Sigmoid colon (tissue), 7 donors: ENCODE results near the gene ERO1A. TPM values are rescaled to one million over a fixed set of nuclear protein-coding genes. Genes with fewer than 3 reads are reported as not detected.

Source experiments
- DNase-seq: peaks from one replicate; pipeline ENCODE4 v3.0.0-alpha.2; 2019
- H3K27ac ChIP-seq, 4 donors: fragments of 200-600 bp; sonication (generic); one replicate each; pipeline ENCODE4 v1.5.1; 2016 to 2019; ENCODE audit warnings: mild to moderate bottlenecking in 1 of 4
- H3K27me3 ChIP-seq, 3 donors: fragments of 200-600 bp; sonication (generic); one replicate each; pipeline ENCODE4 v1.5.1; 2019; ENCODE audit warnings: mild to moderate bottlenecking in 1 of 3
- H3K36me3 ChIP-seq, 4 donors: fragments of 200-600 bp; sonication (generic); one replicate each; pipeline ENCODE4 v1.5.1; 2016 to 2019
- H3K4me1 ChIP-seq, 4 donors: fragments of 200-600 bp; sonication (generic); one replicate each; pipeline ENCODE4 v1.5.1; 2017 to 2019
- H3K4me3 ChIP-seq, 4 donors: fragments of 200-600 bp; sonication (generic); one replicate each; pipeline ENCODE4 v1.5.1; 2017 to 2019; ENCODE audit warnings: mild to moderate bottlenecking in 2 of 4, moderate library complexity in 1 of 4
- H3K9me3 ChIP-seq, 4 donors: fragments of 200-600 bp in 3 of 4; sonication (generic) in 3 of 4; one replicate each; pipeline versions ENCODE4 v1.5.1 to v1.6.1; 2013 to 2019
- EP300 ChIP-seq, 4 donors: sonication (generic); formaldehyde crosslinking; IDR thresholded peaks; one replicate each; pipeline ENCODE4 v1.6.1; 2017; ENCODE audit warnings: antibody characterized with exemption in 4 of 4
- POLR2A ChIP-seq, 2 donors: fragments of 450-650 bp; IDR thresholded peaks; one replicate each; pipeline ENCODE4 v1.6.1; 2016; ENCODE audit warnings: antibody characterized with exemption in 2 of 2, mild to moderate bottlenecking in 2 of 2, moderate library complexity in 2 of 2
- POLR2AphosphoS5 ChIP-seq, 4 donors: sonication (generic); formaldehyde crosslinking; IDR thresholded peaks; one replicate each; pipeline ENCODE4 v1.6.1; 2017; ENCODE audit warnings: antibody characterized with exemption in 4 of 4
- WGBS, 2 donors: extraction: QIAGEN DNeasy Blood & Tissue Kit; methylation state at CpG; one replicate each; pipeline ENCODE4 v1.1.7; 2013; 5-methylcytosine and 5-hydroxymethylcytosine counted together
- intact Hi-C: fragments of 100-400 bp; cut with DNase I; formaldehyde crosslinking; loops from one replicate; pipeline ENCODE4 v1.15.1; 2023
- polyA plus RNA-seq, 3 donors: library from polyadenylated mRNA; stranded (reverse); fragments of 200-250 nt; gene quantifications; one replicate each; pipeline ENCODE4 v1.2.3, GENCODE V29; 2013
- total RNA-seq, 4 donors: library from RNA; depleted of rRNA; stranded (reverse); fragments of >200 nt; gene quantifications; one replicate each; pipeline ENCODE4 v1.1.0, GENCODE V29; 2016
- TF ChIP-seq, protein P1 (sequence below), 4 experiments: fragments of 450-650 bp in 3 of 4; fragments of 200-600 bp in 1 of 4; IDR thresholded peaks; one replicate each; pipeline ENCODE4 v1.5.1; 2016 to 2019; ENCODE audit warnings: antibody characterized with exemption in 4 of 4, mild to moderate bottlenecking in 3 of 4, moderate library complexity in 2 of 4
- donor health status: healthy with polysubstance abuse.
- donor health status: Bipolar disorder and iron deficiency.
- donor health status: healthy.

ERO1A gene
- total and polyA plus RNA-seq, 7 donors, result 3.0 to 30.9 (median 27.2) TPM

DNA sequence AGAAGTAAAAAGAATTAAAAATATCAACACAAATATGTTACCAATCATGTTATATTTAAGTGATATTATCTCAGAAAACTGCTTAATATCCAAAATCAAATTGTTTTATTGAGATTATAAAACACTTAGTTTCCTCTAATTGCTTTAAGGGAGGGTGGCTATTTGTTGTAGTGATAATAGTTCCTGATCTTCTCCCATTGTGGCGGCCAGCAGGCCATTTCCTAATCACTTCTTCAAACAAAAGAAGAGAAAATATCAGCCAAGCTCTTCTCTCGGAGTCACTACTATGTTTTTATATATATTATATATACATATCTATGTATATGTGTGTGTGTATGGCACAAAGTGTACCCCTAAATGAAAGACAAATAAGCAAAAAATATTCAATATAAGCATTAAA lies 31.5 kb downstream of the ERO1A start:
- no peak overlapping the region for H3K4me3 ChIP-seq
- WGBS, 2 donors, result 73 to 93% methylated on average over 2 of the region's 2 CpGs
- no peak for DNase-seq
- peaks cover 0 to 31% (median 2%) of the 10 kb centered on the region in 4 donors for H3K36me3 ChIP-seq
- H3K27ac ChIP-seq, result no peak overlapping the region
- H3K27me3 ChIP-seq, result no peaks in the 10 kb centered on the region
- TF ChIP-seq, protein P1, sequence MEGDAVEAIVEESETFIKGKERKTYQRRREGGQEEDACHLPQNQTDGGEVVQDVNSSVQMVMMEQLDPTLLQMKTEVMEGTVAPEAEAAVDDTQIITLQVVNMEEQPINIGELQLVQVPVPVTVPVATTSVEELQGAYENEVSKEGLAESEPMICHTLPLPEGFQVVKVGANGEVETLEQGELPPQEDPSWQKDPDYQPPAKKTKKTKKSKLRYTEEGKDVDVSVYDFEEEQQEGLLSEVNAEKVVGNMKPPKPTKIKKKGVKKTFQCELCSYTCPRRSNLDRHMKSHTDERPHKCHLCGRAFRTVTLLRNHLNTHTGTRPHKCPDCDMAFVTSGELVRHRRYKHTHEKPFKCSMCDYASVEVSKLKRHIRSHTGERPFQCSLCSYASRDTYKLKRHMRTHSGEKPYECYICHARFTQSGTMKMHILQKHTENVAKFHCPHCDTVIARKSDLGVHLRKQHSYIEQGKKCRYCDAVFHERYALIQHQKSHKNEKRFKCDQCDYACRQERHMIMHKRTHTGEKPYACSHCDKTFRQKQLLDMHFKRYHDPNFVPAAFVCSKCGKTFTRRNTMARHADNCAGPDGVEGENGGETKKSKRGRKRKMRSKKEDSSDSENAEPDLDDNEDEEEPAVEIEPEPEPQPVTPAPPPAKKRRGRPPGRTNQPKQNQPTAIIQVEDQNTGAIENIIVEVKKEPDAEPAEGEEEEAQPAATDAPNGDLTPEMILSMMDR (IDR thresholded peaks at IDR 0.05), result no peak
- no peak for TF ChIP-seq EP300 (IDR thresholded peaks at IDR 0.05)
- TF ChIP-seq POLR2A (IDR thresholded peaks at IDR 0.05), result no peak
- intact Hi-C loops, result no loop called here
- no peaks in the 10 kb centered on the region for H3K4me1 ChIP-seq
- no peaks in the 10 kb centered on the region for H3K9me3 ChIP-seq

DNA sequence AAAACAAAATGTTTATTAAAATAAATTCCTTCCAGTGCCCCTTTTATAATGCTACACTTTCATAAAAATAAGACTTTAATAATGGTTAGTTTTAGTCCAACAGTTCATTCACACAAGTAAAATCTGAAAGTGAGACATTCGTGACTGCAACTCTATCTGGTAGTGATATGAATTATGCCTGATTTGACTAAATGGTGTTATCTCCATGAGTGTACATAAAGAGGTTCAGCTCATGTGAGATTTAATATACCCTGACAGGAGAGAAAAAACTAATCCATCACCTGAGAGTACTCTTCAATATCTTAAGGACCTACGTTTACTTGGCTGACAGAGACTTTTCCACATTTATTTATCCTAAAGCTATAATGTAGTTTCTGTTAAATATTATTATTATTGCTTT lies 34.0 kb downstream of the ERO1A start:
- no peaks in the 10 kb centered on the region for H3K9me3 ChIP-seq
- no peak overlapping the region for H3K27ac ChIP-seq
- TF ChIP-seq EP300 (IDR thresholded peaks at IDR 0.05) (no peak), POLR2AphosphoS5 (IDR thresholded peaks at IDR 0.05) (no peak), POLR2A (IDR thresholded peaks at IDR 0.05) (no peak)
- TF ChIP-seq, protein P1 (IDR thresholded peaks at IDR 0.05), result no peak
- WGBS, 2 donors, result 93 to 96% methylated on average over 2 of the region's 2 CpGs
- no peaks in the 10 kb centered on the region for H3K27me3 ChIP-seq
- no peak overlapping the region for H3K4me3 ChIP-seq
- intact Hi-C loops, result no loop called here
- no peaks in the 10 kb centered on the region for H3K4me1 ChIP-seq
- no peak for DNase-seq
- peaks cover 0 to 32% (median 3%) of the 10 kb centered on the region in 4 donors for H3K36me3 ChIP-seq

DNA sequence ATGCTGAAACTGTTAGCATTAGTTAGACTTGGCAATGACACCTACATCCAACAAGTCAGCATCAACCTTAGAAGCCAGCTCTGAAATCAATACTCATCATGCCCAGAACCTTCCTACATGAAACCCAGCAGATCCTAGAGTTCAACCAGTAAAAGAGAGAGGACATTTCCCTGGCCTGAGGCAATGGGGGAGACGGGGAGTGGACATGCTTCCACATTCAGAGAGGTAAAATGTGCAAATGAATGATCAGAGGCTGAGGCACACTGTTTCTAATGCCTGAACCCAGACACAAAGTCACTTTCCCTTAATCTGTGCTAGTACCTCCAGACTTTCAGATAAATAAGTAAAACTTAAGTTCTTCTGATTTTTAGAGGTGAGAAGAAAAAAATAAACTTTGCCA lies 34.5 kb downstream of the ERO1A start:
- no peak for DNase-seq
- 92 to 98% methylated on average over 1 of the region's 1 CpG for WGBS, 2 donors
- H3K4me3 ChIP-seq, result no peak overlapping the region
- H3K36me3 ChIP-seq, result peaks cover 0 to 28% (median 2%) of the 10 kb centered on the region in 4 donors
- no peak overlapping the region for H3K27ac ChIP-seq
- intact Hi-C loops, result no loop called here
- no peaks in the 10 kb centered on the region for H3K4me1 ChIP-seq
- TF ChIP-seq POLR2AphosphoS5 (IDR thresholded peaks at IDR 0.05), result no peak
- TF ChIP-seq, protein P1 (IDR thresholded peaks at IDR 0.05), result no peak
- TF ChIP-seq POLR2A (IDR thresholded peaks at IDR 0.05), result no peak
- no peak for TF ChIP-seq EP300 (IDR thresholded peaks at IDR 0.05)
- no peaks in the 10 kb centered on the region for H3K27me3 ChIP-seq
- no peaks in the 10 kb centered on the region for H3K9me3 ChIP-seq

DNA sequence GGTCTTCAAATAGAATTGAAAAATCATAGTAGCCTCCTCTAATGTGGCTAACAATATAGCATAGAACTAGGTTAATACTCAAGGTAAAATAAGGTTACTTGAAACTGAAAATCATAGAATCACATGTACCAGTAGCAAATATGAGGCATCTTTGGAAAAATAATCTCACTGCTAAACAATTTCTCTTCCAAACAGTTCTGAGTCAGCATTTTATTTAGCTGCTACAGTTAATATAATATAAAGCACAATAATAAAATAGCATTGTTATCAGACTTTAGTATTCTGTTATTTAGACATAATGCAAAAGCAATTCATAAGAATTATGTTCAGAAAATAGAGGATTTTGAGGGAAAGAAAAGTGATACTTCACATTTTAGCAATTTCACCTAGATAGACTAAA lies 35.0 kb downstream of the ERO1A start:
- Histone ChIP-seq H3K4me3 (no peak overlapping the region), H3K27ac (no peak overlapping the region), H3K4me1 (no peaks in the 10 kb centered on the region), H3K9me3 (no peaks in the 10 kb centered on the region), H3K36me3 (peaks cover 0 to 27% (median 2%) of the 10 kb centered on the region in 4 donors), H3K27me3 (no peaks in the 10 kb centered on the region)
- intact Hi-C loops, result no loop called here
- DNase-seq, result no peak
- TF ChIP-seq, protein P1 (IDR thresholded peaks at IDR 0.05), result no peak
- TF ChIP-seq EP300 (IDR thresholded peaks at IDR 0.05) (no peak), POLR2AphosphoS5 (IDR thresholded peaks at IDR 0.05) (no peak), POLR2A (IDR thresholded peaks at IDR 0.05) (no peak)

DNA sequence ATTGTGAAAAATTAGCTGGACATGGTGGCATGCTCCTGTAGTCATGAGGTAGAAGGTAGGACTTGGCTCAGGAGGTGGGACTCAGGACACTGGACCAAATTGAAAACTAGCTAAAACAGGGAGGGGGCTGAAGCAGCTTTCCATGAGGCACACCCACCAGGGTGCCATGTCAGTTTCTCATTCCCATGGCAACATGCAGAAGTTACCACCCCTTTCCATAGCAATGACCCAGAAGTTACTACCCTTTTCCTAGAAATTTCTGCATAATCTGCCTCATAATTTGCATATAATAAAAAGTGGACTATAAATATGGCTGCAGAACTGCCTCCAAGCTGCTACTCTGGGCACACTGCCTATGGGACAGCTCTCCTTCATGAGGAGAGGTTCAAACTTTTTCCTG lies 38.5 kb downstream of the ERO1A start:
- TF ChIP-seq EP300 (IDR thresholded peaks at IDR 0.05), result no peak
- TF ChIP-seq POLR2AphosphoS5 (IDR thresholded peaks at IDR 0.05), result no peak
- Histone ChIP-seq H3K9me3 (no peaks in the 10 kb centered on the region), H3K27me3 (no peaks in the 10 kb centered on the region), H3K36me3 (peaks cover 0 to 43% (median 3%) of the 10 kb centered on the region in 4 donors), H3K4me3 (no peak overlapping the region), H3K4me1 (no peaks in the 10 kb centered on the region), H3K27ac (no peak overlapping the region)
- no peak for DNase-seq
- intact Hi-C loops, result no loop called here
